Activated naive CD4-positive, alpha-beta T cell treated with anti-CD3 and anti-CD28 coated beads, Interleukin-2, amount 50 U/mL, for 16 hours (primary cell): ENCODE data around the gene SMIM1.

Experiments
- DNase-seq: peaks from one replicate; pipeline ENCODE4 v3.0.0-alpha.2; 2020

Gene SMIM1

DNA sequence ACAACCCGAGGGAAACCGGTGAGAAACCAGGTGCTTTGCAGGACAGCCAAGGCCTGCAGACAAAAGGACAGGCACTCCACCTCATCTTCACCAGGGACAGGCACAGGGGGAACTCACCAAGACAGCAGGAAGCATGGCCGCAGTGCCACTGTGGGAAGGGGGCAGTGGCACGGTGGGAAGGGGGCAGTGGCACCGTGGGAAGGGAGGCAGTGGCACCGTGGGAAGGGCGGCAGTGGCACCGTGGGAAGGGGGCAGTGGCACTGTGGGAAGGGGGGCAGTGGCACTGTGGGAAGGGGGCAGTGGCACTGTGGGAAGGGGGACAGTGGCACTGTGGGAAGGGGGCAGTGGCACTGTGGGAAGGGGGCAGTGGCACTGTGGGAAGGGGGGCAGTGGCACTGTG, 52.1 kb downstream of the SMIM1 start:
- DNase-seq: no peak

GRCh38 chr1:3825356-3825755, 52.8 kb downstream of the SMIM1 start:
- no peak for DNase-seq
